RWPE2 (cell line): ENCODE results near the gene DENND1C.

Experiments
- ATAC-seq: fragments of 200-7000 bp; cut with Tn5 transposase; 3 replicates; pipeline ENCODE4 v1.9.1; 2021; ENCODE audit warnings: low read depth
- DNase-seq: peaks from one replicate; pipeline ENCODE4 v3.0.0-alpha.2; 2020; ENCODE audit warnings: low spot score
- H3K27ac ChIP-seq: fragments of 450-650 bp; 2 replicates; pipeline ENCODE4 v1.5.1; 2017; ENCODE audit warnings: mild to moderate bottlenecking; ENCODE audit not compliant: poor library complexity, severe bottlenecking
- H3K27me3 ChIP-seq: fragments of 250-450 bp; sonication (Bioruptor Pico); 2 replicates; pipeline ENCODE4 v1.5.1; 2021; ENCODE audit warnings: mild to moderate bottlenecking, moderate library complexity; ENCODE audit not compliant: insufficient read depth, poor library complexity, severe bottlenecking
- H3K36me3 ChIP-seq: fragments of 250-450 bp; sonication (Bioruptor Pico); 2 replicates; pipeline ENCODE4 v1.5.1; 2020; ENCODE audit warnings: low read depth, mild to moderate bottlenecking, moderate library complexity
- H3K4me1 ChIP-seq: fragments of 250-450 bp; sonication (Bioruptor Pico); 2 replicates; pipeline ENCODE4 v1.5.1; 2021; ENCODE audit warnings: mild to moderate bottlenecking, moderate library complexity; ENCODE audit not compliant: insufficient read depth, poor library complexity, severe bottlenecking
- H3K4me3 ChIP-seq: fragments of 250-450 bp; sonication (Bioruptor Pico); 2 replicates; pipeline ENCODE4 v1.5.1; 2021; ENCODE audit warnings: mild to moderate bottlenecking, moderate library complexity; ENCODE audit not compliant: severe bottlenecking
- H3K9me3 ChIP-seq: fragments of 250-450 bp; sonication (Bioruptor Pico); 2 replicates; pipeline ENCODE4 v1.5.1; 2021; ENCODE audit warnings: mild to moderate bottlenecking, moderate library complexity; ENCODE audit not compliant: severe bottlenecking
- CTCF ChIP-seq: fragments of 450-650 bp; IDR thresholded peaks from one replicate; pipeline ENCODE4 v1.5.1; 2017; ENCODE audit warnings: mild to moderate bottlenecking, moderate library complexity; ENCODE audit not compliant: poor library complexity, severe bottlenecking

DENND1C gene

GRCh38 chr19:6494438-6495036 lies 12.9 kb upstream of the DENND1C start:
- no peak overlapping the region for H3K27ac ChIP-seq
- no peaks in the 10 kb centered on the region for H3K27me3 ChIP-seq
- ATAC-seq = no peak
- H3K9me3 ChIP-seq = no peaks in the 10 kb centered on the region
- DNase-seq = no peak
- H3K36me3 ChIP-seq = no peaks in the 10 kb centered on the region
- no peak overlapping the region for H3K4me3 ChIP-seq
- no peak for TF ChIP-seq CTCF
- H3K4me1 ChIP-seq = no peaks in the 10 kb centered on the region

DNA sequence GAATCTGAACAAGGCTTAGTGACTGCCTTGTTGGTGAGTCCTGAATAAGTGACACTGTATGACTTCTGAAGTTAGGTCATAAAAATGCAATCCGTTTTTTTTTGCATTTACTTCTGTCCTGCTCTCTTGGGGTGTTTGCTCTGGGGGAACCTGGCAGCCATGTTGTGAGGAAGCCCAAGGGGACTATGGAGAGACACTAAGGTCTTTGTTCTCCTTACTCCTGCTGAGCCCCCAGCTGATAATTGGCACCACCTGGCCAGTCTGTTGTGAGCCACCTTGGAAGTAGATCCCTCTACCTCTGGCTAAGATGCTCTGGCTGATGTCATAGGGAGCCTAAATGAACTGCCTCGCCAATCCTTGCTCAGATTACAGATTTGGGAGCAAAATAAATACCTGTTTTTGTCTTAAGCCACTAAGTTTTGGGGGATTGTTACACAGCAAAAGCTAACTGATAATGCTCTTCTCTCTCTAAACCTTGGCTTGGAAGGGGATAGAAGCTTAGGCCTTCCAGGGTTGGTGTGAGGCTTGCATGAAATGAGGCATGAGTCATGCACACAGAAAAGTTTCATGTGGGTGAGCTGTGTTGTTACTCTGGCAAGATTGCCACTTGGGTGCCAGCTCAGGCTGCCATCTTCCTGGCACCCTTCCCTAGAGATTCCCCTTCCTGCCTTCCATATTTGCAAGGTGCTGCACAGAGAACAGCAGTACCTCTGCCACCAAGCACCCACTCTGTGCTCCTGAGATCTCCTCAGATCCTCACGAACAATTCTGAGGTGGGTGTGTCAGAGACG lies 10.4 kb upstream of the DENND1C start:
- Histone ChIP-seq H3K9me3 (no peaks in the 10 kb centered on the region), H3K27me3 (no peaks in the 10 kb centered on the region), H3K4me3 (no peak overlapping the region), H3K36me3 (no peaks in the 10 kb centered on the region), H3K27ac (no peak overlapping the region), H3K4me1 (no peaks in the 10 kb centered on the region)
- ATAC-seq (no peak), DNase-seq (no peak)
- no peak for TF ChIP-seq CTCF

GRCh38 chr19:6490134-6490533 lies 8.5 kb upstream of the DENND1C start:
- Histone ChIP-seq H3K4me1 (no peaks in the 10 kb centered on the region), H3K9me3 (no peaks in the 10 kb centered on the region), H3K27me3 (no peaks in the 10 kb centered on the region), H3K4me3 (no peak overlapping the region), H3K27ac (no peak overlapping the region), H3K36me3 (no peaks in the 10 kb centered on the region)
- no peak for TF ChIP-seq CTCF
- ATAC-seq (no peak), DNase-seq (no peak)

DNA sequence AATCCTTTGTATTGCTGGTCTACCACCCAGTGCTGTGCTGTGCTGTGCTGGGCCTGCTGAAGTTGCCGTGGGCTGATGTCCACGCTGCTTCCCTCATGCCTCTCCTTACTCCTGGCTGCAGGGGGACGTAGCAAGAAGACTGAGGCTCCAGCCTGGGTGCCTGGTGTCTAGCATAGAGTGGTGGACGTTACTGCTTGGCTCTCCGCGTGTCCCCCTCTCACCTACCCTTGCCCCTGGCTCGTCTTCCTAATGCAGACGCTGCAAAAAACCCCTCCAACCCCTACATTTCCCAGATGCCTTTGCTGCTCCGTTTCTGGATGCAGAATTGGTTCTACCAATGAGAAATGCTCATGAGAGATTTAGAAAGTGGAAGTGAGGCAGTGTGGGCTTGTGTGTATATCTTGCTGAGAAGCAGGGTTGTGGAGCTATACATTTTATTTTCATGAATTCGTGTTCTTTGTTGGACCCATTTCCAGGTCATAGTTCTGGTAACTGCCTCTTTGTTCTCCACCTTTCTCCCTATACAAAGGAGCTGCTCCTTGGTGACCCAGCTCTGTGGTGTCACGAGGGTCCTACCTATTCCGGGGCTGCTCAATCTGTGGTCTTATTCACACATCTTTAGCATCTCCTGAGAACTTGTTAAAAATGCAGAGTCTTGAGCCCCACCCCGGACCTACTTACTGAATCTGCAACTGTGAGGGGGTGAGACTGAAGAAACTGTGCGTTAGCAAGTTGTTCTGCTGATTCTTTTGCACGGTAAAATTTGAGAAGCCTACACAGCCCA lies 7.9 kb upstream of the DENND1C start:
- H3K4me1 ChIP-seq = no peaks in the 10 kb centered on the region
- no peak for DNase-seq
- ATAC-seq = no peak
- no peaks in the 10 kb centered on the region for H3K27me3 ChIP-seq
- H3K36me3 ChIP-seq = no peaks in the 10 kb centered on the region
- no peaks in the 10 kb centered on the region for H3K9me3 ChIP-seq
- H3K4me3 ChIP-seq = no peak overlapping the region
- H3K27ac ChIP-seq = no peak overlapping the region
- TF ChIP-seq CTCF = no peak
